Uterus (tissue), 4 donors: Measurements from ENCODE around the gene HS6ST3. TPM values are rescaled to one million over a fixed set of nuclear protein-coding genes. Genes with fewer than 3 reads are reported as not detected.

Source experiments
- DNase-seq, 2 donors: peaks; one replicate each; pipeline ENCODE4 v3.0.0-alpha.2; 2019 to 2020
- H3K27ac ChIP-seq, 2 donors: fragments of 200-600 bp; sonication (generic); 1 replicate in 1 of 2; 2 replicates in 1 of 2; pipeline ENCODE4 v1.5.1; 2016 to 2018
- H3K27me3 ChIP-seq, 2 donors: fragments of 200-600 bp; sonication (generic); one replicate each; pipeline ENCODE4 v1.5.1; 2018 to 2019; ENCODE audit warnings: control low read depth in 1 of 2
- H3K36me3 ChIP-seq, 2 donors: fragments of 200-600 bp; sonication (generic); one replicate each; pipeline ENCODE4 v1.5.1; 2019; ENCODE audit warnings: control low read depth in 1 of 2
- H3K4me1 ChIP-seq, 2 donors: fragments of 200-600 bp; sonication (generic); one replicate each; pipeline ENCODE4 v1.5.1; 2018 to 2019; ENCODE audit warnings: control low read depth in 1 of 2
- H3K4me3 ChIP-seq, 2 donors: fragments of 200-600 bp; sonication (generic); 1 replicate in 1 of 2; 2 replicates in 1 of 2; pipeline ENCODE4 v1.5.1; 2018 to 2019; ENCODE audit warnings: mild to moderate bottlenecking in 1 of 2
- H3K9me3 ChIP-seq, 2 donors: fragments of 200-600 bp; sonication (generic); one replicate each; pipeline ENCODE4 v1.5.1; 2019; ENCODE audit warnings: control low read depth in 1 of 2
- CTCF ChIP-seq, 4 experiments: fragments of 200-600 bp in 2 of 4; fragments of 450-650 bp in 2 of 4; sonication (generic) in 2 of 4; IDR thresholded peaks; one replicate each; pipeline ENCODE4 v1.5.1; 2016 to 2019; ENCODE audit warnings: antibody characterized with exemption in 4 of 4, mild to moderate bottlenecking in 2 of 4, moderate library complexity in 1 of 4
- POLR2A ChIP-seq, 2 donors: fragments of 450-650 bp; IDR thresholded peaks; one replicate each; pipeline ENCODE4 v1.6.1; 2016; ENCODE audit warnings: antibody characterized with exemption in 2 of 2, mild to moderate bottlenecking in 1 of 2, moderate library complexity in 1 of 2
- intact Hi-C: fragments of 100-400 bp; cut with DNase I; formaldehyde crosslinking; loops from one replicate; pipeline ENCODE4 v1.15.1; 2023; ENCODE audit warnings: low total_unique reads
- total RNA-seq, 4 donors: library from RNA; depleted of rRNA in 3 of 4; stranded (reverse); fragments of >200 nt in 3 of 4; gene quantifications; one replicate each; pipeline versions ENCODE4 v1.1.0 to v1.2.4, GENCODE V29; 2014 to 2023
- donor health status: DM: yes; HTN: yes; CAD: no.

HS6ST3 gene
- total RNA-seq, 4 donors from 2014 or later, result 1.3 to 8.7 (median 5.3) TPM

GRCh38 chr13:96185818-96186217 lies 95.9 kb downstream of the HS6ST3 start:
- Histone ChIP-seq H3K9me3 (no peaks in the 10 kb centered on the region), H3K36me3 (no peaks in the 10 kb centered on the region), H3K27me3 (no peaks in the 10 kb centered on the region), H3K27ac (no peak overlapping the region), H3K4me1 (no peaks in the 10 kb centered on the region), H3K4me3 (no peak overlapping the region)
- TF ChIP-seq CTCF (IDR thresholded peaks at IDR 0.05), result no peak
- no peak for TF ChIP-seq POLR2A (IDR thresholded peaks at IDR 0.05)
- DNase-seq, result no peak
- intact Hi-C loops, result no loop called here

GRCh38 chr13:96191367-96191766 lies 101.5 kb downstream of the HS6ST3 start:
- intact Hi-C loops, result no loop called here
- no peaks in the 10 kb centered on the region for H3K9me3 ChIP-seq
- no peaks in the 10 kb centered on the region for H3K27me3 ChIP-seq
- no peaks in the 10 kb centered on the region for H3K4me1 ChIP-seq
- no peak for DNase-seq
- H3K4me3 ChIP-seq, result no peak overlapping the region
- TF ChIP-seq POLR2A (IDR thresholded peaks at IDR 0.05), result no peak
- no peak for TF ChIP-seq CTCF (IDR thresholded peaks at IDR 0.05)
- H3K27ac ChIP-seq, result peak overlapping the region in 1 of 2 donors; percentile 31
- no peaks in the 10 kb centered on the region for H3K36me3 ChIP-seq

GRCh38 chr13:96193728-96194310 lies 103.9 kb downstream of the HS6ST3 start:
- no peak overlapping the region for H3K4me3 ChIP-seq
- DNase-seq, result no peak
- no peaks in the 10 kb centered on the region for H3K4me1 ChIP-seq
- no peak overlapping the region for H3K27ac ChIP-seq
- intact Hi-C loops, result no loop called here
- TF ChIP-seq CTCF (IDR thresholded peaks at IDR 0.05), result no peak
- no peak for TF ChIP-seq POLR2A (IDR thresholded peaks at IDR 0.05)
- H3K36me3 ChIP-seq, result no peaks in the 10 kb centered on the region
- no peaks in the 10 kb centered on the region for H3K27me3 ChIP-seq
- H3K9me3 ChIP-seq, result no peaks in the 10 kb centered on the region

- Histone ChIP-seq H3K4me1 (no peaks in the 10 kb centered on the region), H3K27ac (no peak overlapping the region), H3K4me3 (no peak overlapping the region), H3K27me3 (no peaks in the 10 kb centered on the region), H3K36me3 (no peaks in the 10 kb centered on the region), H3K9me3 (no peaks in the 10 kb centered on the region)
- no peak for DNase-seq
- TF ChIP-seq POLR2A (IDR thresholded peaks at IDR 0.05), result no peak
- TF ChIP-seq CTCF (IDR thresholded peaks at IDR 0.05), result no peak
- intact Hi-C loops, result loop anchor here (5.0 kb wide), 1 partner anchor 89 kb away; no protein-coding TSS in a partner anchor
Observed at GRCh38 chr13:96198038-96198437, 108.1 kb downstream of the HS6ST3 start.

- intact Hi-C loops, result loop anchor here (5.0 kb wide), 1 partner anchor 88 kb away; no protein-coding TSS in a partner anchor
- no peak for DNase-seq
- H3K9me3 ChIP-seq, result no peaks in the 10 kb centered on the region
- H3K27me3 ChIP-seq, result no peaks in the 10 kb centered on the region
- no peak overlapping the region for H3K4me3 ChIP-seq
- H3K27ac ChIP-seq, result no peak overlapping the region
- TF ChIP-seq POLR2A (IDR thresholded peaks at IDR 0.05) (no peak), CTCF (IDR thresholded peaks at IDR 0.05) (no peak)
- no peaks in the 10 kb centered on the region for H3K4me1 ChIP-seq
- no peaks in the 10 kb centered on the region for H3K36me3 ChIP-seq
Observed at GRCh38 chr13:96199315-96199714, 109.4 kb downstream of the HS6ST3 start.
